Body of pancreas (tissue), 4 donors: Measurements from ENCODE around the gene FAM78A.

Experiments used
- CTCF ChIP-seq, 7 experiments: fragments of 450-650 bp in 4 of 7; fragments of 200-600 bp in 3 of 7; sonication (generic) in 3 of 7; IDR thresholded peaks; one replicate each; pipeline ENCODE4 v1.5.1; 2016 to 2019; ENCODE audit warnings: antibody characterized with exemption in 7 of 7
- POLR2A ChIP-seq, 3 donors: fragments of 450-650 bp; IDR thresholded peaks; one replicate each; pipeline ENCODE4 v1.6.1; 2016; ENCODE audit warnings: antibody characterized with exemption in 3 of 3, mild to moderate bottlenecking in 2 of 3

GRCh38 chr9:131298341-131298740 lies 22.0 kb upstream of the FAM78A start:
- no peak for TF ChIP-seq POLR2A (IDR thresholded peaks at IDR 0.05)
- TF ChIP-seq CTCF (IDR thresholded peaks at IDR 0.05), result no peak
